DND-41 (cell line): Measurements from ENCODE around the gene ASIC2.

ENCODE experiments used
- ATAC-seq: fragments of 200-7000 bp; cut with Tn5 transposase; 3 replicates; pipeline ENCODE4 v1.9.1; 2021; ENCODE audit warnings: low read depth; ENCODE audit not compliant: insufficient read depth
- DNase-seq: peaks from one replicate; pipeline ENCODE4 v3.0.0-alpha.2; 2020
- H2AFZ ChIP-seq: 2 replicates; pipeline ENCODE4 v1.6.0; 2012; ENCODE audit warnings: low read depth, low read length
- H3K27ac ChIP-seq: 2 replicates; pipeline ENCODE4 v1.5.1; 2012; ENCODE audit warnings: low read length, inconsistent platforms
- H3K27me3 ChIP-seq: fragments of 200-600 bp; sonication (generic); 2 replicates; pipeline ENCODE4 v1.6.0; 2012; ENCODE audit warnings: low read length, mild to moderate bottlenecking, inconsistent platforms; ENCODE audit not compliant: insufficient read depth, poor library complexity
- H3K36me3 ChIP-seq: 2 replicates; pipeline ENCODE4 v1.5.1; 2012; ENCODE audit warnings: low read length, inconsistent platforms; ENCODE audit not compliant: insufficient read depth
- H3K4me1 ChIP-seq: 2 replicates; pipeline ENCODE4 v1.5.1; 2012; ENCODE audit warnings: mild to moderate bottlenecking, low read length; ENCODE audit not compliant: insufficient read depth
- H3K4me2 ChIP-seq: 2 replicates; pipeline ENCODE4 v1.6.0; 2012; ENCODE audit warnings: mild to moderate bottlenecking, moderate library complexity, low read length, inconsistent platforms; ENCODE audit not compliant: insufficient read depth
- H3K4me3 ChIP-seq, 2 experiments: fragments of 200-600 bp in 1 of 2; shearing (Covaris generic) in 1 of 2; 2 replicates each; pipeline ENCODE4 v1.5.1; 2012 to 2016; ENCODE audit warnings: inconsistent platforms in 2 of 2, low read length in 2 of 2, mild to moderate bottlenecking in 2 of 2, low read depth in 1 of 2, moderate library complexity in 1 of 2
- H3K79me2 ChIP-seq: 2 replicates; pipeline ENCODE4 v1.6.0; 2012; ENCODE audit warnings: low read length, inconsistent platforms; ENCODE audit not compliant: insufficient read depth
- H3K9ac ChIP-seq: 2 replicates; pipeline ENCODE4 v1.6.0; 2012; ENCODE audit warnings: low read depth, mild to moderate bottlenecking, inconsistent platforms, low read length, moderate library complexity
- H3K9me3 ChIP-seq: 2 replicates; pipeline ENCODE4 v1.5.1; 2012; ENCODE audit warnings: low read length, moderate library complexity, mild to moderate bottlenecking, inconsistent platforms; ENCODE audit not compliant: insufficient read depth, severe bottlenecking
- H4K20me1 ChIP-seq: 2 replicates; pipeline ENCODE4 v1.6.0; 2012; ENCODE audit warnings: low read length; ENCODE audit not compliant: insufficient read depth
- EZH2 ChIP-seq: IDR thresholded peaks from 3 replicates; pipeline ENCODE4 v1.6.1; 2012; ENCODE audit warnings: borderline replicate concordance, low read depth, mild to moderate bottlenecking, moderate library complexity, low read length, inconsistent platforms; ENCODE audit not compliant: severe bottlenecking
- TF ChIP-seq, protein P1 (sequence below): IDR thresholded peaks from 2 replicates; pipeline ENCODE4 v1.5.1; 2012; ENCODE audit warnings: borderline replicate concordance, low read length, moderate library complexity, mild to moderate bottlenecking; ENCODE audit not compliant: poor library complexity, severe bottlenecking; ENCODE audit errors: extremely low read depth

Gene ASIC2

GRCh38 chr17:33262266-33263123 lies 30.6 kb downstream of the ASIC2 start:
- Histone ChIP-seq H3K27me3 (peaks cover 9% of the 10 kb centered on the region), H3K36me3 (no peaks in the 10 kb centered on the region), H2AFZ (no peak overlapping the region), H3K9me3 (no peaks in the 10 kb centered on the region), H3K4me2 (no peak overlapping the region), H3K4me3 (no peak overlapping the region), H3K79me2 (no peaks in the 10 kb centered on the region), H4K20me1 (no peaks in the 10 kb centered on the region), H3K27ac (no peak overlapping the region), H3K4me1 (no peaks in the 10 kb centered on the region), H3K9ac (no peak overlapping the region)
- ATAC-seq (no peak), DNase-seq (no peak)
- no peak for TF ChIP-seq EZH2
- TF ChIP-seq, protein P1, sequence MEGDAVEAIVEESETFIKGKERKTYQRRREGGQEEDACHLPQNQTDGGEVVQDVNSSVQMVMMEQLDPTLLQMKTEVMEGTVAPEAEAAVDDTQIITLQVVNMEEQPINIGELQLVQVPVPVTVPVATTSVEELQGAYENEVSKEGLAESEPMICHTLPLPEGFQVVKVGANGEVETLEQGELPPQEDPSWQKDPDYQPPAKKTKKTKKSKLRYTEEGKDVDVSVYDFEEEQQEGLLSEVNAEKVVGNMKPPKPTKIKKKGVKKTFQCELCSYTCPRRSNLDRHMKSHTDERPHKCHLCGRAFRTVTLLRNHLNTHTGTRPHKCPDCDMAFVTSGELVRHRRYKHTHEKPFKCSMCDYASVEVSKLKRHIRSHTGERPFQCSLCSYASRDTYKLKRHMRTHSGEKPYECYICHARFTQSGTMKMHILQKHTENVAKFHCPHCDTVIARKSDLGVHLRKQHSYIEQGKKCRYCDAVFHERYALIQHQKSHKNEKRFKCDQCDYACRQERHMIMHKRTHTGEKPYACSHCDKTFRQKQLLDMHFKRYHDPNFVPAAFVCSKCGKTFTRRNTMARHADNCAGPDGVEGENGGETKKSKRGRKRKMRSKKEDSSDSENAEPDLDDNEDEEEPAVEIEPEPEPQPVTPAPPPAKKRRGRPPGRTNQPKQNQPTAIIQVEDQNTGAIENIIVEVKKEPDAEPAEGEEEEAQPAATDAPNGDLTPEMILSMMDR: no peak

- no peak for DNase-seq
- no peaks in the 10 kb centered on the region for H4K20me1 ChIP-seq
- H3K79me2 ChIP-seq: no peaks in the 10 kb centered on the region
- H3K4me2 ChIP-seq: no peak overlapping the region
- no peak overlapping the region for H3K27ac ChIP-seq
- H3K36me3 ChIP-seq: no peaks in the 10 kb centered on the region
- no peaks in the 10 kb centered on the region for H3K4me1 ChIP-seq
- H3K4me3 ChIP-seq: no peak overlapping the region
- TF ChIP-seq, protein P1: no peak
- TF ChIP-seq EZH2: no peak
- no peak overlapping the region for H3K9ac ChIP-seq
- no peak overlapping the region for H2AFZ ChIP-seq
- no peaks in the 10 kb centered on the region for H3K9me3 ChIP-seq
- ATAC-seq: no peak
- H3K27me3 ChIP-seq: peaks cover 16% of the 10 kb centered on the region
These were observed 31.3 kb downstream of the ASIC2 start for GRCh38 chr17:33261820-33262219.

GRCh38 chr17:33260638-33261037 lies 32.5 kb downstream of the ASIC2 start:
- DNase-seq (no peak), ATAC-seq (no peak)
- H2AFZ ChIP-seq: no peak overlapping the region
- H3K4me3 ChIP-seq: no peak overlapping the region
- no peaks in the 10 kb centered on the region for H4K20me1 ChIP-seq
- H3K27me3 ChIP-seq: peaks cover 16% of the 10 kb centered on the region
- no peak overlapping the region for H3K9ac ChIP-seq
- H3K36me3 ChIP-seq: no peaks in the 10 kb centered on the region
- no peak overlapping the region for H3K27ac ChIP-seq
- no peaks in the 10 kb centered on the region for H3K9me3 ChIP-seq
- TF ChIP-seq, protein P1: no peak
- TF ChIP-seq EZH2: no peak
- no peaks in the 10 kb centered on the region for H3K4me1 ChIP-seq
- no peak overlapping the region for H3K4me2 ChIP-seq
- H3K79me2 ChIP-seq: no peaks in the 10 kb centered on the region
